Amygdala (tissue), 56 donors: ENCODE results near the gene YLPM1.

ENCODE experiments used
- DNase-seq, 56 donors: peaks; one replicate each; lab custom pipeline; 2025; lab: John Stamatoyannopoulos, UW

Gene YLPM1

DNA sequence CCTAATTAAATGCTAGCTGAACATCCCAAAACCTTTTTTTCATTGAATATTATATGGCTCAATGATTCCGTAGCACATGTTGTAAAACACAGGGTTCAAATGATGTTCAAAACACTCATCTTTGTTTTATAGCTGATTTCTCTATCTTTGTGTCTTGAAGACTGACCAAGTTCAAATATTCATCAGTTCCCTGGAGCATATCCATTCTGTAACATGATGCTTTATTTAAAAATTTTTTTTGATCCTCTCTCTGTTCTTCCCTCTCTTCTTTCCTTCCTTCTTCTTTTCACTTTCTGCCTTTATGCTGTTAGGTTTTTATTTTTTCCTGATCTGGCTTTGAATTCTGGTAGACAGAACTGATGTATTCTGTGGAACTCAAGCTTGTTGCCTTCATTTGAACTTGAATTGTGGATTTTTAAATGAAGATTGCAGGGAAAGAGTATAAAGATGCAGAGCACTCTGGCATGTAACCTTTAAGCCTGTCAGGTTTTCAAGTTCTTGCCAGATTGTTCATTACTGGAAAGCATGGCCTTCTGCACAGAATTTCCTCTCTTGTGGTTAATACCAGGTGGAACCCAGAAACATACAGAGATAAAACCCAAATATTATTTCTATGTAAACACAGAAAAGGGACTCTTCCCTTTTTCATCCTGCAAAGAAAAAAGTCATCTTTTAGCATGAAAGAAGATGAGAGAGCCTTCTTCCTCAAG is 73.3 kb downstream of the YLPM1 start:
- no peak for DNase-seq

DNA sequence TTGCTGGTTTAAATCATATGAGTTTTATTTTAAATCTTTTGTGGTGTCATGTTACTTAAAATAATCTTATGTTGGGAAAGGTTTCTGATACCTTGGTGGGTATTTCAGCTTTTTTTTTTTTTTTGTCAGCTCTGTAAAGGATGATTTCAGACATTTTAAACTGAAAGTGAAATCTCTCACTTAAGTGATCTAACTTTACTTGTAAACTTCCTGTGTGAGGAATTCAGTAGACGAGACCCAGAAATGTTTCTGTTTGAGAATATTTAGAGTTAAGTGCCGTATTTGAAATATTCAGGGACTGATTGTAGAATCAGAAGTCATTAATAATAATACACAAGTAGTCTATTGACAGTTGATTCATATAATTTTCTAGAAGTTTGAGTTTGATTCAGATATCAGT is 75.0 kb downstream of the YLPM1 start:
- no peak for DNase-seq

DNA sequence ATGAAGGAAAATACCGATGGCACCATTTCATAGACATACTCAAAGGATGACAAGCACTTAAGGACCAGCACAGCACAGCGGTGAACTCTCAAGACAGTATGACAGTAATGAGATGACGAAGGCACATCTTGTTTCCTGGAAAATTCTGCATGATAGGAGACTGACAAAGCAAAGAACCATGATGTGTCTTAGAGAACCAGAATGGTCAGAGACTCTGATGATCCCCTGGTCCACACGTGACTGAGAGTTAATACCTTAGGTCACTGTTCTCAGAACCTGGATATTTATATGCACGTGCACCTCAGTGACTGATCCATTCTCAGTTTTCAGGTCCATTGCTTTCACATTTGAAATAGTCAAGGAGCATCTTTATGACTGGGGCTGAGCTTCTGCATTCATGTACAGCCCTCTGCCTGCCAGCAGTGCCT is 77.5 kb downstream of the YLPM1 start:
- DNase-seq: no peak

DNA sequence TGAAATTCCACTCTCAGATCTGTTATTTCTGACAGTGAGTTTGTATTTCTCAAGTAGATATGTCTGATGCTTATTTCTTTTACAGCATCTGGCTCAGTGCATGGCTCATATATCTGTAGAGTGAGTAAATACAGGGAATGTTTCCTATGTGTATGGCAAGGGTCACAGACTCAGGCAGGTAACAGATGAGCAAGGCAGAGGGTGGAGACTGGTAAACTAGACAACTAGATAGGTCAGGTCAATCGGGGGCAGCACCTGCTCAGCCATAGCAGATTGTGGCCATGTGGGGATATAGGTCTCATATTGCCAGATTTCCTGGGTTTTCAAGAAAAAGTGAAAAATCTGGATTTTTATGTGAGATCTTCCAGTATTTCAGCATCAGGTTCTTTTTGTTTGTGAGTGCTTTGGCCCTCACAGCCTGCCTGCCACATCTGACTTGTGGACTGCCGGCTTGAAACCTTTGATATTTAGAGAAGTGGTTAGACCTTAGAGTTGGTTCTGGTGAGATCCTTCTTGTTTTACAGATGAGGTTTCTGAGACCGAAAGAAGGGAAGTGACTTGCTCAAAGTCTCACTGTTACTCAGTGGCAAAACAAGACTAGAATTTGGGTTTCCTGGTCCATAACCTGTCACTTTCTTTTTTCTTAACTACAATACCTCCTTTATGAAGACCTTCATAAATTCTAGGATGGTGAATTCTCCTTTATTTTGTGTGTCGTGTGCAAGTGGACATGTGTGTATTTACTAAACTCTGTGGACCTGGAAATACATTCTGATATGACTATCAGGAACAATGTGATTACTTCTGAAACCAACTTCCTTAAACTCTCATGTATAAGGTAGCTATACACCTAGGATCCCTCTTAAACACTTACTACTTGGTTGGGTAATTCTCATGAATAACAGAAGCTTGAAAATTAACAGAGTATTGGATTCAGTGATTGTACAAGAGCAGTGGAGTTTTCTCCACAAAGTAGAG is 78.4 kb downstream of the YLPM1 start:
- no peak for DNase-seq

DNA sequence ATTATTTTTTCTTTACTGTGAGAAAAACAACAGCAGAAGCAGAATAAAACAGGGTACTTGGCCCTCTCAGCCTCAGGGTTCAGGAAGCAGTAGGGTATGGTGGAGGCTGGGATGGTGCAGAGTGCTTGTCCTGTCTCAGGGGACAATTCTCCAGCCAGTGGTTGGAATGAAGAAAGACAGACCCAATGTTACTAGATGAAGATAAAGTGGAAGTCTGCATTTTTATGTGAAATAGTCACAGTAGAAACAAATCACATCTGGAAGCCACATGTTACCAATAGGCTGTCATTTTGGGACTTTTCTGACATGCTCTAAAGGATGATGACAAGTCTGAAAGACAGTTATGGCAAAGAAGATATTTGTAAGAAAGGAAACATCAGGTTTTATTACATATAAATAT is 80.5 kb downstream of the YLPM1 start:
- DNase-seq: no peak

DNA sequence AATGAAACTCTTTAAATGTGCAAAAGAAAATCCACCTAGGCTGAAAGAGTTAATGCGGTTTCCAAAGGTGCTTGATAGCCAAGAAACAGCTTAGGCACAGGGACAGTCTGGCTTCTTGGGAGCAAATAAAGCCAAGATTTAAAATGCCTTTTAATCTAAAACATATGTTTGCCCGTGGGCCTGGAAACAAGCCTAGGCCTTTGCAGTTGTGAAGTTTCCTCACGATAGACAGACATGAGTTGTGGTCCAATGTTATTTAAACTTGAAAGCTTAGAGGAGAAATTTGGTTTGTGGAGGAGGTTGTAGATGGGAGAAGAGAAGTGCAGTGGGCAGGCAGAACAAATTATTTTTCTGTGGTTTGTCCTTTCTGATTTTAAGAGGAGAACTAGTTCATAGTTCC is 83.1 kb downstream of the YLPM1 start:
- no peak for DNase-seq

DNA sequence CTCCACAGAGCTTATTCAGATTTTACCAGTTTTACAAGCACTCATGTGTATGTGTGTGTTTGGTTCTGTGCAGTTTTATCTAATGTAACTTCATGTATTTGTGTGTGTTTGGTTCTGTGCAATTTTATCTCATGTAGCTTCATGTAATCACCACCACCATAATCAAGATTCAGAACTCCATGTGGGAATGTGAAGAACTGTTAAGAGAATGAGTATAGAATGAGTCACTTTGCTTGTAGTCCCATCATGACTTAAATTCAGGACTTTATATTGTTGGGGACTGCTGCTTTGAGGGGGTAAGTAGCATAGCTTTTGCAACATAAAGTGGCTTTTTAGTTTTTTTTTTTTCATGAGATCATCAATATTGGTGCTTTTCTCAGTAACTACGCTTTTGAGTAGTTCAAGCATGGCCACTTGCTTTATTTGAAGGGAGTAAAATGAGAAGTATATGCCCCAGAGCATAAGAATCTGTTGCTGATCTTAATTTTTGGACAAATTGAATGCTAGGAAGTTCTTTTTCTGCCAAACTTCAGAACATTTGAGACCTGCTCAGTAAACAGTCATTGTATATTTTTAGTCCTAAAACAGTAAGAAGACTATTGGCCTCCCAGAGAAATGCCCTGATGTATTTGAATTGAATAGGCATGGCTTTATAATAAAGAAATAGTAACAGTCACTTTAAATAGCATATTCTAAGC is 84.0 kb downstream of the YLPM1 start:
- DNase-seq: no peak

DNA sequence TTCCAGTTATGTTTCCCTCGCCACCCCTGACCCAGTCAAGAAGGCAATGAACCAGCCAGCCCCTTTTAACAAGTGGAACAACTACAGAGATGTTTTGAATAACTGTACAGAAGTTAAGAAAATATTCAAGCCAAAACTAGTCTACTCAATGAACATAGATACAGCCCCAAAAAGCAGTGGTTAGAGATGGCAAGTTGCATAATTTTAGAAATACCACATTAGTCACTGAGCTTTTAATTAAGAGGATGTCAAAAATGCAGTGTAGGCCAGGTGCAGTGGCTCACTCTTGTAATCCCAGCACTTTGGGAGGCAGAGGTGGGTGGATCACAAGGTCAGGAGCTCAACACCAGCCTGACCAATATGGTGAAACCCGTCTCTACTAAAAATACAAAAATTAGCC is 85.7 kb downstream of the YLPM1 start:
- no peak for DNase-seq

DNA sequence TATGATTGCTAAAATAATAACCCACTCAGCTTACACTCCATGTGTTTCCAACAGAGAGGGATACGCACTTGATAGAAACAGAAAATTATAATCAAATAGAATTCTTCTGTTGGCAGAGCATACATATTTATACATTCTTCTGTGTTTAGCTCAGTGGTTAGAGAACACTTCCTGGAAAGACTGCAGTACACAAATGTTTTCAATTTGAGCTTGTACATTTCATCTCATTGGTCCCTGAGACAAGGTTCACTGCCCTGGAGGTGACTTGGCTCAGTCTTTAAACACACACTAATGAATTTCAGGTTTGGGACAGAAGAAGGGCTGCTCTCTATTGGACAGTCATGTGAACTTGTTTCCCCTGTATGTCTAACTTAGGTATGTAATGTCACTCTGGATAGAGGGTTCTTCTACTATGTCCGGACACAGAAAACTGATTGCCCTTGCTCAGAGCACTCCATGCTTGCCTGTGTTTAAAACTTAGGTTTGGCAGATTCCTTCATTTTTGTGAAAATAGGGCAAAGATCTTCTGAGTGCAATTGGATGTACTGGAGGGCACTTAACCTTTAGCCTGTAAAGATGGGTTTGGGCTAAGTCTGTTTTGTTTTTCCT is 89.9 kb downstream of the YLPM1 start:
- no peak for DNase-seq

DNA sequence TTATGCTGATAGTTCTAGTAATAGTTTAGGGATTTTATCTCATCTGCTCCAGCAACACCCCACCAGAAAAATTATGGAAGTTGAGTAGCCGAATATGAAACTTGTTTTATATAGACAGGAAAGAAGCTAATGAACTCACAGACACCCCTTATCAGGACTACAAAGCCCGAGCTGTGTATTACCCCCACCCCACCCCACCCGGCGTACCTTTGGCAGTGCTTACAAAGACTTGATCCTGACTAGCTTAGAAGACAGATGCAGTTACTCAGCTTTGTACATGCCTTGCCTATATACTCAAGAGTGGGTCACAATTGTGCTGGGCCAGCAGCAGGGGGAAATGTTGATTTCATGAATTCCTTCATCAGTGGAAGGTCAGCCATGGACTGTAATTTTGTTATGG is 90.5 kb downstream of the YLPM1 start:
- DNase-seq: no peak

DNA sequence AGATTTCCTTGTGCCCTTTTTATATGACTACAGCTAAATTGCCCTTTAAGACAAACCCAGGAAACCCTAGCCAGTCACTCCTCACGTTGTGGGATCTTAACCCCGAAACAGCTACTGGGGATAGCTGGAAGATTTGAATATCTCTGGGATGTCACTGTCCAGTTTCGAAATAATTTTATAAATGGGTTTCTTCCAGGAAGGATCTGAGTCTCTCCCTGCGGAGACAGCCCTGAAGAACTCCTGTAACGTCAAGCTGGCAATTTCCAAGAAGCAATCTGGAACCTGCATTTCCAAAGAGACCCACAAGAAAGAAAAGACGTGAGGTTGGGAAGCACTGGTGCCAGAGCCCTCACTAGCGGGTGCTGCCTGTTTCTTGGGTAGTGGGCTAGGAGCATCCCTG is 91.9 kb downstream of the YLPM1 start:
- DNase-seq: no peak

DNA sequence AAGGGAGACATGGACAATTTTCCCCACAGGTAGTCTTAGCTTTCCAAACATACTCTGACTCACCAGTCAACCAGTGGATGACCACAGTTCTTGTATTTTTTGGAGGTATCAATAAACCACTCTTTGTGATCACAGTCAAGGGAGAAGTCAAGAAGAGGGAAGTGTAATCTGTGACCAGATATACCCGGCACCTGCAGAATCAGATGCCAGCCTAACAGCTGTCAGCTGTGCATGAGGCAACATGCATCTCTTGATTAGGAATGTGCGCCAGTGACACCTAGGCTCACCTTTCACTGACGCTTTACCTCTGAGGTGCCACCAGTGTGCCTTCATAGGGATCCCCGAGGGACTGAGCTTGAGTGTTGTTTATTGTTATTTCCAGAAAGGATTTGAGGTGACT is 92.8 kb downstream of the YLPM1 start:
- no peak for DNase-seq

DNA sequence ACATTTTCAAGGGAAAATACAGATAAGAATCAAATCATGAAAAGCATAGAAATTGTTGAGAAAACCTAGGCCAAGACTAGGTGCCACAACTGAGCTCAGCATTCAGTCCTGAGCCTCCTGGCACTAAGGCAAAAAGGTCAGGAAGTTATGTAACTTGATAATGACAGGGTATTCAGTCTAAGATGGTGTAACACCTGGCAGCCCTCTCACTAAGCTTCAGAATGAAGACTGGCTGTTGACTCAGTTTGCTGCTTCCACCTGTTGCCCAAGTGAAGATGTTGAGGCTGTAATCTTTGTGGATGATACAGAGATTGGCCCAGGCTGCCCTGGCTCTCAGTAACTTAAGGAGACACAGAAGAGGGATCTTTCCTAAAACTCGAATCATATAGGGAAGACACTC is 93.2 kb downstream of the YLPM1 start:
- no peak for DNase-seq

DNA sequence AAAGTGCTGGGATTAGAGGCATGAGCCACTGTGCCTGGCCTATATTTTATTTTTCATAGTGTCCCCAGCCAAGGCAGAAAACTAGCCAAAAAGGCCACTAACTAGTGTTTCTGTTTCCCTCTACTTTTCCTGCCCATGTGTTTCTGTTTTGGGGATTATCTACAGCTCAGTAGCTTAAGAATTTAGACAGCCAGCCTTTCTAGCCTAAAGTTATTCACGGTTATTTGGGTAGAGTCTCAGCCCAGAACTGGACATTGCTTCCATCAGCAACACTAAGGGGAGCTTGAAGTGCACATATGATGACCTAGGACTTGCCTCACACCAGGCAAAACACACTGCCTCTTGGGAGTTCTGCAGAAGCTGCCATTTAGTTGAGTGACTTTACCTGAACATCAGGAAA is 94.9 kb downstream of the YLPM1 start:
- no peak for DNase-seq

DNA sequence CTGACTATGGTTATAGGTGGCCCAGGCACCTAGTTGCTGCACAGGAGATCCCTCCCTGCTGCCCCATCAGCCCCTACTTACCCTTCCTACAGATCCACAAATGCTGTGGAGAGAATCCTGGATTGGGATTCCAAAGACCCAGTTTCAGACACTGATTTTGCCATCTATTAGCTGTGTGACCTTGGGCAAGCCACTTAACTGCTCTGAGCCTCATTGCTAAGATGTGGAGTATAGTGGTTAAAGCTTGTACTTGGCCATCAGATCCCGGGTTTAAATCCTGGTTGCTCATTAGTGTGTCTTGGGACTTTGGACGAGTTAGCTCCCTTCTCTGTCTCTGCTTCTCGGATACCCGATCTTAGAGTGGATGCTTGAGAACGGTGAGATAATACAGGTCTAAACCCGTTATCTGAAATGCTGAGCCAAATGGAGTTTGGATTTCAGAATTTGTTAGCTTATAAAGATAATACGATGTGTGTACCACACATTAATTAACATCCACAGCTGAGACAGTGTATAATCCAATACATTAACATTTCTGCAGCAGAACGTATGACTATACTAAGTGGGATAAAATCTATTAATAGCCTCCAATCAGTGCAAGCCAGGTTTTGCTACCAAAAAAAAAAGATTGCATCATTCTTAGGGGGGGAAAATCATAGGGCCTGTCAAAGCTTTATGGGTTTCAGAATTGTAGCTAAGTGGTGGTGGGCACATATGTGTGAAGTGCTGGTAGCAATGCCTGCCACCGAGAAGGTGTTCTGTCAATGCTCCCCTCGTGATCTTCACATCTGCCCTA is 96.8 kb downstream of the YLPM1 start:
- DNase-seq: no peak

DNA sequence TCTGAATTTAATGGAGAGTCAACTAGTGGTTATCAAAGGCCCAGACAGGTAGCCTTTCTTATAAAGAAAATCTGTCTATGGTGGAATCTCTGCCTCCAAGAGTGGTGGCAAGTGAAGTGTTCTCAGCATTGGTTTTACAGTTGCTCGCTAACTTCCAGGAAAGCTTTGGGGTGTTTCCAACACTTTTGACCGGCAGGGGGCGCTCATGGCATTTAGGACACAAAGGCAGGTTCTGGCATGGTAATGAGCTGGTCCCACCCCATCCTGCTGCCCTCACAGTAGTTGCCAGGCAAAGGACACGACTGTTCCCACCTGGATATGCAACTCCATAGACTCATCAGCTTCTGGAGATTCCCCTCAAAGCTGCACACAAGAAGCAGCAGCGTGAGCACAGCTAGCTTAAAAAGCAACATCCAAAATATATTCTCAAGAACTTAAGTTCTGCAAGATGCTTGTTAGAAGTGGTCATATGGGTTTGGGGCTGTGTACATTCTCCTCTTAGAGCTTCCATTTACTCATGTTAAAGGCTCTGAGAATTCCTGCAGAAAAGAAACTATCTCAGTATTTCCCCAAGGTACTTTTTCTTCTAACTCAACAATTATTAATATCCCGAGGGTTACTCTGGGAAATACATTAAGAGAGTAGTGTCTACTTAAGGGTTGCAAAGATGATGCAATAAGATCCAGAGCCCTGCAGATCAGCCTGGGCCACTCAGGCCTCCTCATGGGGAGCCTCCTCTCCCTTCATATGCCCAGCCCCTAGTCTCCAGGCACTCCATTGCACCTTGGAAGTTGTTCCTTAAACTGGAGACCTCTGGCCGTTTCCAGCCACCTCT is 98.0 kb downstream of the YLPM1 start:
- peak in 55 of 56 donors; percentile 20 to 97 (median 68) for DNase-seq

DNA sequence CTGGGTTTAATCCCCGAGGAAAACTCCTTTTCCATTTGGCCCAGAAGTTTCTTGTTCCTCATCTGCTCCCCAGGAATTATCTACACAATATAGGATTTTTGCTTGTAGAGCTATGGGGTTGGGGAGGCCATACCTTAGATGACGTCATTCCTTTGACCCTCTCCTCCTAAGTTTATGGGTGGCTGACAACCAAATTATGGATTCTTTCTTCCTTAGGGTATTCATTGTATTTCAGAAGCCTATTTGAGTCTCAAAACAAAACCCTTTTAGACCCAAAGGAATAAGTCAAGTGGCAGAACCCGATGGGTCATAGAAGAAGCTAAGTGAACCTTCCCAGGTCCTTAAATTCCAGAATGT is 98.6 kb downstream of the YLPM1 start:
- DNase-seq: no peak

DNA sequence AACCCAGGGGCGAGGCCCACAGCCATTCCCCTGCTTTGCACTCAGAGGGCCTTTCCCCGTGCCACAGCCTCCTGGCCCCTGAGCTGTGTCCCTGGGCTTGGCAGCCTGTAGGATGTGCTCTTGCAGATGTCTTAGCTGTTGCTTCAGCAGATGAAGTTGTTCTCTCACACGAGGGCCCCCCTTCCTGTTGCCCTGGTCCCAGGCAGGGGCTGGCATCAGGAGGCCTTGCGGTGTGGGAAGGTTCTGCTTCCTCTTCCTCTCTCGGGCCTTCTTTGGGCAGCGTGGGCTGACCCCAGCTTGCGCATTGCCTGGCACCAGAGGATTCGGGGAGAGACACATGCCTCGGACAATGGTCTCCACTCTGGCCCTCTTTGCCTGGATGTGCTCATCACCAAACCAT is 100.2 kb downstream of the YLPM1 start:
- DNase-seq: peak in 27 of 56 donors; percentile 4 to 57 (median 20)

DNA sequence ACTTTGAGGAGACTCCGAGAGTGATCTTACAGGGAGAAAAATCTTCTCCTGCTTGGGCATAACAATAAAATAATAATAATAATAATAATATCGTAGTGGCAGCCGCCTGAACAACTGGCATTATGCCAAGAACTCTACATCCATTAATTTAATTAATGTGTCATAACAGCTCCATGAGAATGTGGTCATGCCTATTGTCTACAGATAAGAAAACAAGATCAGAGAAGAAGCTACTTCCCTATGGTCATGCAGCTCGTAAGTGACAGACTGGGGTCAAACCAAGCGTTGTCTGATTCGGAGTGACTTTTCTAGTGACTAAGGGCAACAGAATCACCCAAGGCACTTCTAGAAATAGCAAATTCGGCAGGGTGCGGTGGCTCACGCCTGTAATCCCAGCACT is 101.1 kb downstream of the YLPM1 start:
- DNase-seq: peak in 1 of 56 donors; percentile 21
